ENCODE measurements around the gene SAPCD1. TPM values are rescaled to one million over a fixed set of nuclear protein-coding genes. Genes with fewer than 3 reads are reported as not detected.

SAPCD1 gene
- total RNA-seq, 3 donors from 2014 or later (not counting 1 experiment from before 2014, with no cell fraction given) = 5.4 to 14.5 (median 6.9) TPM

- H3K4me1 ChIP-seq (ENCODE audit: control insufficient read depth, insufficient read depth, low read length) = peaks cover 60% of the 10 kb centered on the region
- Mint-ChIP-seq H3K36me3 (peaks cover 16% of the 10 kb centered on the region), H3K4me1 (peaks cover 55 to 66% of the 10 kb centered on the region in 2 donors), H3K27ac (peak overlapping the region; percentile 83 to 91), H3K9me3 (no peaks in the 10 kb centered on the region), H3K27me3 (ENCODE audit: low read depth in 2 of 2) (peaks cover 0 to 4% of the 10 kb centered on the region in 2 donors), H3K4me3 (no peak overlapping the region)
- peaks cover 16% of the 10 kb centered on the region for H3K36me3 ChIP-seq (ENCODE audit: control insufficient read depth, insufficient read depth, low read length)
- TF ChIP-seq, protein P1, sequence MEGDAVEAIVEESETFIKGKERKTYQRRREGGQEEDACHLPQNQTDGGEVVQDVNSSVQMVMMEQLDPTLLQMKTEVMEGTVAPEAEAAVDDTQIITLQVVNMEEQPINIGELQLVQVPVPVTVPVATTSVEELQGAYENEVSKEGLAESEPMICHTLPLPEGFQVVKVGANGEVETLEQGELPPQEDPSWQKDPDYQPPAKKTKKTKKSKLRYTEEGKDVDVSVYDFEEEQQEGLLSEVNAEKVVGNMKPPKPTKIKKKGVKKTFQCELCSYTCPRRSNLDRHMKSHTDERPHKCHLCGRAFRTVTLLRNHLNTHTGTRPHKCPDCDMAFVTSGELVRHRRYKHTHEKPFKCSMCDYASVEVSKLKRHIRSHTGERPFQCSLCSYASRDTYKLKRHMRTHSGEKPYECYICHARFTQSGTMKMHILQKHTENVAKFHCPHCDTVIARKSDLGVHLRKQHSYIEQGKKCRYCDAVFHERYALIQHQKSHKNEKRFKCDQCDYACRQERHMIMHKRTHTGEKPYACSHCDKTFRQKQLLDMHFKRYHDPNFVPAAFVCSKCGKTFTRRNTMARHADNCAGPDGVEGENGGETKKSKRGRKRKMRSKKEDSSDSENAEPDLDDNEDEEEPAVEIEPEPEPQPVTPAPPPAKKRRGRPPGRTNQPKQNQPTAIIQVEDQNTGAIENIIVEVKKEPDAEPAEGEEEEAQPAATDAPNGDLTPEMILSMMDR (IDR thresholded peaks at IDR 0.05) = no peak
- 84% methylated on average over 12 of the region's 12 CpGs for WGBS (ENCODE audit: insufficient coverage)
- intact Hi-C loops (cut with micrococcal nuclease) = no loop called here
- H3K4me3 ChIP-seq (ENCODE audit: low read length) = no peak overlapping the region
- H3K27me3 ChIP-seq (ENCODE audit: control insufficient read depth, insufficient read depth, low read length) = no peaks in the 10 kb centered on the region
- no peak for ATAC-seq
- DNase-seq = no peak
- H3K9me3 ChIP-seq (ENCODE audit: control insufficient read depth, insufficient read depth, low read length) = no peaks in the 10 kb centered on the region
- no peak overlapping the region for H3K27ac ChIP-seq (ENCODE audit: low read length)
Measured at GRCh38 chr6:31725502-31726350, 36.7 kb upstream of the SAPCD1 start.

GRCh38 chr6:31727034-31727716 lies 35.3 kb upstream of the SAPCD1 start:
- H3K4me3 ChIP-seq (ENCODE audit: low read length) = no peak overlapping the region
- ATAC-seq (peak; percentile 15 to 62 (median 20)), DNase-seq (no peak)
- no peaks in the 10 kb centered on the region for H3K27me3 ChIP-seq (ENCODE audit: control insufficient read depth, insufficient read depth, low read length)
- TF ChIP-seq, protein P1 (IDR thresholded peaks at IDR 0.05) = no peak
- WGBS (ENCODE audit: insufficient coverage) = 47% methylated on average over 7 of the region's 7 CpGs
- H3K27ac Mint-ChIP-seq = peak overlapping the region; percentile 83 to 91
- H3K27me3 Mint-ChIP-seq (ENCODE audit: low read depth in 2 of 2) = no peaks in the 10 kb centered on the region
- no peaks in the 10 kb centered on the region for H3K9me3 ChIP-seq (ENCODE audit: control insufficient read depth, insufficient read depth, low read length)
- H3K4me1 ChIP-seq (ENCODE audit: control insufficient read depth, insufficient read depth, low read length) = peaks cover 63% of the 10 kb centered on the region
- H3K36me3 ChIP-seq (ENCODE audit: control insufficient read depth, insufficient read depth, low read length) = peaks cover 29% of the 10 kb centered on the region
- H3K4me1 Mint-ChIP-seq = peaks cover 55 to 71% of the 10 kb centered on the region in 2 donors
- no peaks in the 10 kb centered on the region for H3K9me3 Mint-ChIP-seq
- intact Hi-C loops (cut with micrococcal nuclease) = no loop called here
- peak overlapping the region; percentile 63 for H3K27ac ChIP-seq (ENCODE audit: low read length)
- peaks cover 16% of the 10 kb centered on the region for H3K36me3 Mint-ChIP-seq
- peak overlapping the region; percentile 79 for H3K4me3 Mint-ChIP-seq

GRCh38 chr6:31727717-31728671 lies 34.5 kb upstream of the SAPCD1 start:
- 86% methylated on average over 41 of the region's 41 CpGs for WGBS (ENCODE audit: insufficient coverage)
- Mint-ChIP-seq H3K9me3 (no peaks in the 10 kb centered on the region), H3K4me3 (peak overlapping the region; percentile 97), H3K4me1 (peaks cover 56 to 70% of the 10 kb centered on the region in 2 donors), H3K27me3 (ENCODE audit: low read depth in 2 of 2) (no peaks in the 10 kb centered on the region), H3K27ac (peak overlapping the region; percentile 90 to 91), H3K36me3 (peaks cover 16% of the 10 kb centered on the region)
- intact Hi-C loops (cut with micrococcal nuclease) = no loop called here
- ATAC-seq (peak in 1 of 3 donors; percentile 18), DNase-seq (peak in 1 of 2 donors; percentile 42)
- H3K4me3 ChIP-seq (ENCODE audit: low read length) = no peak overlapping the region
- TF ChIP-seq, protein P1 (IDR thresholded peaks at IDR 0.05) = no peak
- peaks cover 62% of the 10 kb centered on the region for H3K4me1 ChIP-seq (ENCODE audit: control insufficient read depth, insufficient read depth, low read length)
- H3K27me3 ChIP-seq (ENCODE audit: control insufficient read depth, insufficient read depth, low read length) = no peaks in the 10 kb centered on the region
- H3K36me3 ChIP-seq (ENCODE audit: control insufficient read depth, insufficient read depth, low read length) = peaks cover 36% of the 10 kb centered on the region
- H3K9me3 ChIP-seq (ENCODE audit: control insufficient read depth, insufficient read depth, low read length) = no peaks in the 10 kb centered on the region
- peak overlapping the region; percentile 63 for H3K27ac ChIP-seq (ENCODE audit: low read length)
